GM23248 (cell line): Measurements from ENCODE around the gene SF3B5. TPM values are rescaled to one million over a fixed set of nuclear protein-coding genes. Genes with fewer than 3 reads are reported as not detected.

ENCODE experiments used
- DNase-seq: peaks from one replicate; pipeline ENCODE4 v3.0.0-alpha.2; 2015
- H2AFZ ChIP-seq: fragments of 200-600 bp; sonication (generic); 2 replicates; pipeline ENCODE4 v1.6.1; 2016; ENCODE audit warnings: antibody characterized with exemption
- H3F3A ChIP-seq: fragments of 200-600 bp; sonication (generic); 2 replicates; pipeline ENCODE4 v1.6.1; 2016; ENCODE audit warnings: mild to moderate bottlenecking, antibody characterized with exemption, mixed run types; ENCODE audit not compliant: insufficient read depth
- H3K27ac ChIP-seq: fragments of 200-600 bp; sonication (generic); 2 replicates; pipeline ENCODE4 v1.5.1; 2016; ENCODE audit warnings: mild to moderate bottlenecking
- H3K27me3 ChIP-seq: fragments of 200-600 bp; sonication (generic); replicated peaks from 2 replicates; pipeline ENCODE4 v1.6.1; 2016; ENCODE audit warnings: mild to moderate bottlenecking; ENCODE audit not compliant: insufficient read depth
- H3K36me3 ChIP-seq: fragments of 200-600 bp; sonication (generic); 2 replicates; pipeline ENCODE4 v1.6.1; 2016; ENCODE audit warnings: low read depth, mild to moderate bottlenecking
- H3K4me1 ChIP-seq: fragments of 200-600 bp; sonication (generic); 2 replicates; pipeline ENCODE4 v1.6.1; 2016; ENCODE audit warnings: mild to moderate bottlenecking; ENCODE audit not compliant: insufficient read depth
- H3K4me2 ChIP-seq: fragments of 200-600 bp; sonication (generic); one replicate; pipeline ENCODE4 v1.6.1; 2016; ENCODE audit warnings: mild to moderate bottlenecking; ENCODE audit not compliant: unreplicated experiment
- H3K4me3 ChIP-seq: fragments of 200-600 bp; sonication (generic); 2 replicates; pipeline ENCODE4 v1.5.1; 2016; ENCODE audit warnings: mild to moderate bottlenecking
- H3K79me2 ChIP-seq: fragments of 200-600 bp; sonication (generic); 2 replicates; pipeline ENCODE4 v1.6.1; 2016; ENCODE audit warnings: mild to moderate bottlenecking; ENCODE audit not compliant: insufficient read depth
- H3K9ac ChIP-seq: fragments of 200-600 bp; sonication (generic); 2 replicates; pipeline ENCODE4 v1.6.1; 2016; ENCODE audit warnings: mild to moderate bottlenecking
- H3K9me2 ChIP-seq: fragments of 200-600 bp; sonication (generic); 2 replicates; pipeline ENCODE4 v1.6.1; 2016; ENCODE audit warnings: mixed run types, mild to moderate bottlenecking, moderate library complexity; ENCODE audit not compliant: insufficient read depth
- H3K9me3 ChIP-seq: fragments of 200-600 bp; sonication (generic); one replicate; pipeline ENCODE4 v1.6.1; 2017; ENCODE audit warnings: low read depth
- H4K20me1 ChIP-seq: fragments of 200-600 bp; sonication (generic); 2 replicates; pipeline ENCODE4 v1.6.0; 2016; ENCODE audit not compliant: insufficient read depth
- EZH2 ChIP-seq: fragments of 200-600 bp; sonication (generic); IDR thresholded peaks from 2 replicates; pipeline ENCODE4 v1.6.1; 2018; ENCODE audit warnings: antibody characterized with exemption, mild to moderate bottlenecking; ENCODE audit not compliant: insufficient read depth, poor library complexity, severe bottlenecking
- EZH2phosphoT487 ChIP-seq: fragments of 200-600 bp; sonication (generic); IDR thresholded peaks from 2 replicates; pipeline ENCODE4 v1.6.1; 2018; ENCODE audit warnings: antibody characterized with exemption, moderate library complexity, mild to moderate bottlenecking, low read depth; ENCODE audit not compliant: insufficient read depth
- WGBS, 2 experiments: methylation state at CpG; one replicate each; pipeline ENCODE4 v1.1.6; 2015 to 2017; ENCODE audit warnings: low lambda C conversion rate in 2 of 2, low coverage in 1 of 2; ENCODE audit errors: missing lambda C conversion rate in 2 of 2; 5-methylcytosine and 5-hydroxymethylcytosine counted together
- in situ Hi-C: fragments of 300-500 bp; cut with MboI; formaldehyde crosslinking; loops from 2 replicates; pipeline ENCODE4 v1.15.0; 2020
- polyA plus RNA-seq: library from polyadenylated mRNA; unstranded; fragments of >200 nt; fragmentation: Nextera tagmentation; extraction: Ambion mirVana; gene quantifications from 2 replicates; pipeline ENCODE4 v1.2.1, GENCODE V29; 2016
- total RNA-seq: library from RNA; depleted of rRNA; stranded (reverse); fragments of >200 nt; shearing (Covaris generic); gene quantifications from 2 replicates; pipeline ENCODE4 v1.2.3, GENCODE V29; 2014

The SF3B5 gene
- total and polyA plus RNA-seq, 2 experiments from 2014 or later = 137 to 197 TPM

- Histone ChIP-seq H3K79me2 (no peaks in the 10 kb centered on the region), H3K27me3 (no peaks in the 10 kb centered on the region), H3K4me2 (no peak overlapping the region), H3F3A (no peaks in the 10 kb centered on the region), H2AFZ (no peak overlapping the region), H4K20me1 (no peaks in the 10 kb centered on the region), H3K9me2 (no peaks in the 10 kb centered on the region), H3K27ac (no peak overlapping the region), H3K9ac (no peak overlapping the region), H3K4me3 (no peak overlapping the region), H3K4me1 (no peaks in the 10 kb centered on the region), H3K9me3 (no peaks in the 10 kb centered on the region), H3K36me3 (no peaks in the 10 kb centered on the region)
- WGBS, 2 experiments = 38 to 39% methylated on average over 4 of the region's 4 CpGs
- no peak for DNase-seq
- TF ChIP-seq EZH2 (no peak), EZH2phosphoT487 (no peak)
- in situ Hi-C loops = loop anchor here (10.0 kb wide), 1 partner anchor 380 kb away; no protein-coding TSS in a partner anchor
Observed at GRCh38 chr6:144104488-144104887, 9.1 kb upstream of the SF3B5 start.

DNA sequence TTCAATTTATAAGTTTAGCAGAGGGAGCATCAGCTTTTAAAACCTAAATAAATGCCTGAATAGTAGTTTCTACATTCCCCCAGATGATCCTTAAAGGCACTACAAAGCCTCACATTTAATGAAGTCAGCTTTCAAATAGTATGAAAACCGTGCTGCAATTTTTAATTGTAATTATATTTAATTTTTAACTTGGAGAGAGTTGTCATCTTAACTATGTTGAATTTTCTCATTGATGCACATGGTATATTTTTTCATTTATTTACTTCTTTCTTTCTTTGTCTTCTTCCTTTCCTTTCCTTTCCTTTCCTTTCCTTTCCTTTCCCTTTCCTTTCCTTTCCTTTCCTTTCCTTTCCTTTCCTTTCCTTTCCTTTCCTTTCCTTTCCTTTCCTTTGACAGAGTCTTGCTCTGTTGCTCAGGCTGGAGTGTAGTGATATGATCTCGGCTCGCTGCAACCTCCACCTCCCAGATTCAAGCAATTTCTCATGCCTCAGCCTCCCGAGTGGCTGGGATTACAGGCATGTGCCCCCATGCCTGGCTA lies 7.7 kb upstream of the SF3B5 start:
- Histone ChIP-seq H4K20me1 (no peaks in the 10 kb centered on the region), H3K4me3 (no peak overlapping the region), H3K9me2 (no peaks in the 10 kb centered on the region), H3K4me2 (no peak overlapping the region), H3K9me3 (no peaks in the 10 kb centered on the region), H3K27ac (no peak overlapping the region), H3F3A (no peaks in the 10 kb centered on the region), H3K9ac (no peak overlapping the region), H2AFZ (no peak overlapping the region), H3K79me2 (no peaks in the 10 kb centered on the region), H3K36me3 (no peaks in the 10 kb centered on the region), H3K27me3 (no peaks in the 10 kb centered on the region), H3K4me1 (no peaks in the 10 kb centered on the region)
- 57 to 61% methylated on average over 4 of the region's 4 CpGs for WGBS, 2 experiments
- no peak for TF ChIP-seq EZH2phosphoT487
- no peak for TF ChIP-seq EZH2
- DNase-seq = no peak
- in situ Hi-C loops = loop anchor here (10.0 kb wide), 1 partner anchor 382 kb away; no protein-coding TSS in a partner anchor

- Histone ChIP-seq H3K27ac (no peak overlapping the region), H3K9me3 (no peaks in the 10 kb centered on the region), H4K20me1 (no peaks in the 10 kb centered on the region), H3K9ac (no peak overlapping the region), H3K27me3 (no peaks in the 10 kb centered on the region), H3F3A (peaks cover 6% of the 10 kb centered on the region; the same call in 1 of the 2 replicates), H2AFZ (0 out of 2 replicates have a peak overlapping the region, but pooled peaks have one; percentile 18), H3K4me1 (peaks cover 8% of the 10 kb centered on the region), H3K4me2 (no peak overlapping the region), H3K9me2 (no peaks in the 10 kb centered on the region), H3K4me3 (no peak overlapping the region), H3K79me2 (peaks cover 14% of the 10 kb centered on the region), H3K36me3 (no peaks in the 10 kb centered on the region)
- TF ChIP-seq EZH2 (no peak), EZH2phosphoT487 (no peak)
- no peak for DNase-seq
- in situ Hi-C loops = loop anchor here (5.0 kb wide), 1 partner anchor 118 kb away; no protein-coding TSS in a partner anchor
- 60 to 62% methylated on average over 3 of the region's 3 CpGs for WGBS, 2 experiments
Observed at GRCh38 chr6:144098993-144099392, 3.6 kb upstream of the SF3B5 start.

DNA sequence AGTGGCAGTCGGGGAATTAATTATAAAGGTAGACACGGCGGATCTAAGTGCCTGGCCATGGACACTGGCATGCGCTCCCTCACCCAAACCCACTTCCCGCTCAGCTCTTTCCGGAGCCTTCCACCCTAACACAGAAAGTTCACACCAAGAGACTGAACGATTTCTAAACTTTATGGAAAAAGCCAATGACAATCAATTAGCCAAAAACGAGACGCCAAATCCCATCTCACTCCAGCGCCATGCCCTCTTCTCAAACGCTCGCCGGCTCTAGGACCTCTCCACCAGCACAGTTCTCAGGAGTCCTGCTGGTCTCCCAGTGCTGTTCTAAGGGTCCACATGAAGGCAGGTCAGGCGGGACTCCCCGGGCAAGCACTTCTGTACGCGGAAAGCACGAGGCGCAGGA lies 641 bp downstream of the SF3B5 start:
- Histone ChIP-seq H3K9me3 (no peaks in the 10 kb centered on the region), H3K27me3 (no peaks in the 10 kb centered on the region), H2AFZ (peak overlapping the region; percentile 99), H3K79me2 (peaks cover 38% of the 10 kb centered on the region), H3K9ac (peak overlapping the region; percentile 88), H3K4me2 (peak overlapping the region; percentile 91), H3K9me2 (no peaks in the 10 kb centered on the region), H4K20me1 (no peaks in the 10 kb centered on the region), H3K4me1 (peaks cover 21% of the 10 kb centered on the region), H3K36me3 (no peaks in the 10 kb centered on the region), H3K4me3 (peak overlapping the region; percentile 95), H3K27ac (peak overlapping the region; percentile 87), H3F3A (peaks cover 6% of the 10 kb centered on the region; the same call in 1 of the 2 replicates)
- TF ChIP-seq EZH2phosphoT487 (no peak), EZH2 (no peak)
- no peak for DNase-seq
- in situ Hi-C loops = loop anchor here (5.0 kb wide), 1 partner anchor 123 kb away; no protein-coding TSS in a partner anchor
- 1 to 2% methylated on average over 19 of the region's 19 CpGs for WGBS, 2 experiments
